ENCODE data around the gene GAA. TPM values are rescaled to one million over a fixed set of nuclear protein-coding genes. Genes with fewer than 3 reads are reported as not detected.

Gene GAA
- total and polyA plus RNA-seq, 2 donors (not counting 1 experiment from before 2014, with no cell fraction given) = 32.3 to 39.4 TPM

DNA sequence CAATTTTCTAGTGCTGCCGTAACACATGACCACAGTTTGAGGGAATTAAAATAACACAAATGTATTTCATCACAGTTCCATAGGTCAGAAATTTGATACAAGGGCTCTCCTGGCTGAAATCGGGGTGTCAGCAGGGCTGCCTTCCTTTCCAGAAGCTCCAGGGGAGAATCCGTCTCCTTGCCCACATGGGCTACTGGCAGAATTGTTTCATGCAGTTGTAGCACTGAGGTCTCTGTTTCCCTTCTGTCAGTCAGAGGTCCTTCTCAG lies 25.0 kb downstream of the GAA start:
- Histone ChIP-seq H3K27me3 (replicated peaks in 1 of 4; ENCODE audit: control extremely low read depth in 1 of 4, control insufficient read depth in 3 of 4, insufficient read depth in 4 of 4, low read length in 3 of 4) (peaks cover 0 to 7% (median 1%) of the 10 kb centered on the region in 4 experiments), H3K4me2 (replicated peaks; ENCODE audit: low read depth, low read length, poor library complexity, severe bottlenecking) (no peak overlapping the region), H3K4me1 (ENCODE audit: control insufficient read depth in 2 of 2, insufficient read depth in 2 of 2, low read length in 2 of 2) (no peaks in the 10 kb centered on the region), H3K9ac (ENCODE audit: low read length) (no peak overlapping the region), H3K27ac (ENCODE audit: low read length in 2 of 2) (no peak overlapping the region), H3K4me3 (ENCODE audit: control extremely low read depth in 1 of 5, extremely low read depth in 1 of 5, insufficient read depth in 1 of 5, low read depth in 2 of 5, low read length in 4 of 5) (no peak overlapping the region), H2AFZ (ENCODE audit: insufficient read depth, low read depth, low read length, poor library complexity, severe bottlenecking) (no peak overlapping the region), H3K9me3 (ENCODE audit: control extremely low read depth in 1 of 3, control insufficient read depth in 2 of 3, insufficient read depth in 1 of 3, low read length in 2 of 3) (no peaks in the 10 kb centered on the region), H4K20me1 (ENCODE audit: control insufficient read depth, insufficient read depth, low read length, poor library complexity, severe bottlenecking) (no peaks in the 10 kb centered on the region), H3K79me2 (ENCODE audit: control insufficient read depth, insufficient read depth, low read length) (no peaks in the 10 kb centered on the region), H3K36me3 (replicated peaks in 1 of 2; ENCODE audit: control extremely low read depth in 1 of 2, control insufficient read depth in 1 of 2, extremely low read depth in 1 of 2, insufficient read depth in 2 of 2, low read length in 1 of 2) (no peaks in the 10 kb centered on the region)
- TF ChIP-seq, protein P1, sequence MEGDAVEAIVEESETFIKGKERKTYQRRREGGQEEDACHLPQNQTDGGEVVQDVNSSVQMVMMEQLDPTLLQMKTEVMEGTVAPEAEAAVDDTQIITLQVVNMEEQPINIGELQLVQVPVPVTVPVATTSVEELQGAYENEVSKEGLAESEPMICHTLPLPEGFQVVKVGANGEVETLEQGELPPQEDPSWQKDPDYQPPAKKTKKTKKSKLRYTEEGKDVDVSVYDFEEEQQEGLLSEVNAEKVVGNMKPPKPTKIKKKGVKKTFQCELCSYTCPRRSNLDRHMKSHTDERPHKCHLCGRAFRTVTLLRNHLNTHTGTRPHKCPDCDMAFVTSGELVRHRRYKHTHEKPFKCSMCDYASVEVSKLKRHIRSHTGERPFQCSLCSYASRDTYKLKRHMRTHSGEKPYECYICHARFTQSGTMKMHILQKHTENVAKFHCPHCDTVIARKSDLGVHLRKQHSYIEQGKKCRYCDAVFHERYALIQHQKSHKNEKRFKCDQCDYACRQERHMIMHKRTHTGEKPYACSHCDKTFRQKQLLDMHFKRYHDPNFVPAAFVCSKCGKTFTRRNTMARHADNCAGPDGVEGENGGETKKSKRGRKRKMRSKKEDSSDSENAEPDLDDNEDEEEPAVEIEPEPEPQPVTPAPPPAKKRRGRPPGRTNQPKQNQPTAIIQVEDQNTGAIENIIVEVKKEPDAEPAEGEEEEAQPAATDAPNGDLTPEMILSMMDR (IDR thresholded peaks at IDR 0.05) = no peak
- no peak for TF ChIP-seq EZH2 (IDR thresholded peaks at IDR 0.05; ENCODE audit: borderline replicate concordance, insufficient read depth, low read depth, low read length, poor library complexity, severe bottlenecking)
- POLR2A ChIA-PET = no interaction called here
- Mint-ChIP-seq H3K4me3 (no peak overlapping the region), H3K27me3 (peaks cover 7% of the 10 kb centered on the region), H3K27ac (no peak overlapping the region), H3K4me1 (no peaks in the 10 kb centered on the region), H3K9me3 (ENCODE audit: insufficient read depth) (no peaks in the 10 kb centered on the region)
- ATAC-seq (ENCODE audit: low read depth) (no peak), DNase-seq (no peak)
- WGBS (ENCODE audit: insufficient coverage) = 93% methylated on average over 2 of the region's 3 CpGs
- CTCF ChIA-PET = no interaction called here
- intact Hi-C loops (cut with micrococcal nuclease) = no loop called here

- no peaks in the 10 kb centered on the region for H4K20me1 ChIP-seq (ENCODE audit: control insufficient read depth, insufficient read depth, low read length, poor library complexity, severe bottlenecking)
- Mint-ChIP-seq H3K4me1 (no peaks in the 10 kb centered on the region), H3K27me3 (peaks cover 7% of the 10 kb centered on the region), H3K9me3 (ENCODE audit: insufficient read depth) (no peaks in the 10 kb centered on the region), H3K27ac (no peak overlapping the region), H3K4me3 (no peak overlapping the region)
- no peak overlapping the region for H2AFZ ChIP-seq (ENCODE audit: insufficient read depth, low read depth, low read length, poor library complexity, severe bottlenecking)
- intact Hi-C loops (cut with micrococcal nuclease) = no loop called here
- no peaks in the 10 kb centered on the region for H3K9me3 ChIP-seq (ENCODE audit: control extremely low read depth in 1 of 3, control insufficient read depth in 2 of 3, insufficient read depth in 1 of 3, low read length in 2 of 3)
- no peak overlapping the region for H3K27ac ChIP-seq (ENCODE audit: low read length in 2 of 2)
- H3K9ac ChIP-seq (ENCODE audit: low read length) = no peak overlapping the region
- 43% methylated on average over 3 of the region's 4 CpGs for WGBS (ENCODE audit: insufficient coverage)
- ChIA-PET POLR2A (no interaction called here), CTCF (interaction anchor here (1.9 kb wide), 1 partner anchor 28 kb away, joined by 7 read pairs; the partner anchor contains the start of gene GAA)
- ATAC-seq (ENCODE audit: low read depth) (no peak), DNase-seq (no peak)
- no peaks in the 10 kb centered on the region for H3K79me2 ChIP-seq (ENCODE audit: control insufficient read depth, insufficient read depth, low read length)
- no peak overlapping the region for H3K4me3 ChIP-seq (ENCODE audit: control extremely low read depth in 1 of 5, extremely low read depth in 1 of 5, insufficient read depth in 1 of 5, low read depth in 2 of 5, low read length in 4 of 5)
- H3K4me2 ChIP-seq (replicated peaks; ENCODE audit: low read depth, low read length, poor library complexity, severe bottlenecking) = no peak overlapping the region
- H3K27me3 ChIP-seq (replicated peaks in 1 of 4; ENCODE audit: control extremely low read depth in 1 of 4, control insufficient read depth in 3 of 4, insufficient read depth in 4 of 4, low read length in 3 of 4) = peaks cover 0 to 4% (median 1%) of the 10 kb centered on the region in 4 experiments
- H3K36me3 ChIP-seq (replicated peaks in 1 of 2; ENCODE audit: control extremely low read depth in 1 of 2, control insufficient read depth in 1 of 2, extremely low read depth in 1 of 2, insufficient read depth in 2 of 2, low read length in 1 of 2) = peaks cover 0 to 12% of the 10 kb centered on the region in 2 experiments
- no peaks in the 10 kb centered on the region for H3K4me1 ChIP-seq (ENCODE audit: control insufficient read depth in 2 of 2, insufficient read depth in 2 of 2, low read length in 2 of 2)
- no peak for TF ChIP-seq EZH2 (IDR thresholded peaks at IDR 0.05; ENCODE audit: borderline replicate concordance, insufficient read depth, low read depth, low read length, poor library complexity, severe bottlenecking)
- TF ChIP-seq, protein P1 (IDR thresholded peaks at IDR 0.05) = no peak
Measured at GRCh38 chr17:80129006-80129565, 27.7 kb downstream of the GAA start.

Measured in B cell (primary cell).